Glomerular visceral epithelial cell (primary cell): ENCODE measurements around the gene IL17C.

ENCODE experiments used
- DNase-seq: peaks from one replicate; pipeline ENCODE4 v3.0.0-alpha.2; 2016; ENCODE audit errors: extremely low spot score

Gene IL17C

DNA sequence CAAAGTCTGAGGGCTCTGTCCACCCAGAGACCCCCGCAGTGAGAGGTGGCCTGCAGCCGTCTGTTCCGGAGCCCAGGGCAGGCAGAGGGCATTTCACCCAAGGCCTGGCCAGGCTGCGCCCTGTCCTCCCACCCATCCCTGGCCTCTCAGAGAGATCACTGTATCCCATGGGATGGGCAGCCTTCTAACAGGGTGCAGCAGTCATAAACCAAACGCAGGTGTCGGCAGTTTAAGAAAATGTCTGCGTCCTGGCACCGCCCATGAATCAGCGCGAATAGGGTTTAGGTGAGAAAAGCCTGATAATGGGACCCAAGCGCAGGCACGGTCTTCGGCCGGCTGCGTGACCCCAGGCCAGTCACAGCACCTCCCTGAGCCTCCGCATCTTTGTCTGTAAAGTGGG, 7.1 kb downstream of the IL17C start:
- DNase-seq, result no peak

DNA sequence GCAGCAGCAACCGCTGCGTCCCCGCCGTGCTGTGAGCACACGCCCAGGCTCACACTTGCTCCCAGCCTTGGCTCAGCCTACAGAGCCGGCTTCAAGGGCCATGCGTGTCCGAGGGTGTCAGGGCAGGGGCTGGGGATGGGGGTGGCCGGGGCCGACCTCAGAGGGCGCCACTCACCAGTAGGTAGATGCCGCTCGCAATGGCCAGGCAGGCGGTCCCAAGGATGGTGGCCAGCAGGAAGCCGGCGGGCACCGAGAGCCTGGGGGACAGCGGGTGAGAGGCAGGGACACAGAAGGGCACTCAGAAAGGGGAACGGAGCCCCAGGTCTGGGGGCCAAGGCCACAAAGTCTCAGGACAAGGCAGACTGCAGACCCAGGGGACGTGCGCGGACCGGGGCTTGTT, 7.6 kb downstream of the IL17C start:
- no peak for DNase-seq

DNA sequence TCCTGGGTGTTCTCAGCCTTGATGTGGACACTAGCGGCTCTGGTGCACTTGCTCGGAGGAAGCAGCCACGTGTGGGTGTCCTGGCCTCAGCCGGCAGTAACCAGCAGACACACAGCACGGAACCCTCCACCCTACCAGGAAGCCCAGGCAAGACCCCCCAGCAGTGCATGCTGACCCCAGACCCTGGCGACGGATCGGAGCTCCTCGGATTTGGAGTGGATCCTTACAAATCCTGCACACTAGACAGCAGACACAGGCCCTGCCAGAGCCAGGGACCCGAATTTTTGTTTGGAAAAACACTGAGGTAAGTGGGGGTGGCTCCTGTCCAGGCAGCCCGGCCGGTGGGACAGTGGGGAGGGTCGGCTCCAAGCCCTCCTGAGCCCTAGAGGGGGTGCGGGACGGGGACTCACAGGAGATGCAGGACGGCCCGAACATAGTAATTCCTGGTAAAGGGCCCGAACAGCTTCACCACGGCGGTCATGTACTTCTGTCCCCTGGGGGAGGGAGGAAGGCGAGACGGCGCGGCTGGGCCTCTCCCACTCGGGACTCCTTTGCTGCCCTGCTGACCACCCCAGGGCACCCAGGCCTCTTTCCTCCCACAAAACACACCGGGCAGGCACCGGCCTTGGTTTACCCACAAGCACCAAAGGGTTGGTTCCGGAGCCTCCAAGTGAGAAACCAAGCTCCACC, 8.1 kb downstream of the IL17C start:
- DNase-seq, result no peak

DNA sequence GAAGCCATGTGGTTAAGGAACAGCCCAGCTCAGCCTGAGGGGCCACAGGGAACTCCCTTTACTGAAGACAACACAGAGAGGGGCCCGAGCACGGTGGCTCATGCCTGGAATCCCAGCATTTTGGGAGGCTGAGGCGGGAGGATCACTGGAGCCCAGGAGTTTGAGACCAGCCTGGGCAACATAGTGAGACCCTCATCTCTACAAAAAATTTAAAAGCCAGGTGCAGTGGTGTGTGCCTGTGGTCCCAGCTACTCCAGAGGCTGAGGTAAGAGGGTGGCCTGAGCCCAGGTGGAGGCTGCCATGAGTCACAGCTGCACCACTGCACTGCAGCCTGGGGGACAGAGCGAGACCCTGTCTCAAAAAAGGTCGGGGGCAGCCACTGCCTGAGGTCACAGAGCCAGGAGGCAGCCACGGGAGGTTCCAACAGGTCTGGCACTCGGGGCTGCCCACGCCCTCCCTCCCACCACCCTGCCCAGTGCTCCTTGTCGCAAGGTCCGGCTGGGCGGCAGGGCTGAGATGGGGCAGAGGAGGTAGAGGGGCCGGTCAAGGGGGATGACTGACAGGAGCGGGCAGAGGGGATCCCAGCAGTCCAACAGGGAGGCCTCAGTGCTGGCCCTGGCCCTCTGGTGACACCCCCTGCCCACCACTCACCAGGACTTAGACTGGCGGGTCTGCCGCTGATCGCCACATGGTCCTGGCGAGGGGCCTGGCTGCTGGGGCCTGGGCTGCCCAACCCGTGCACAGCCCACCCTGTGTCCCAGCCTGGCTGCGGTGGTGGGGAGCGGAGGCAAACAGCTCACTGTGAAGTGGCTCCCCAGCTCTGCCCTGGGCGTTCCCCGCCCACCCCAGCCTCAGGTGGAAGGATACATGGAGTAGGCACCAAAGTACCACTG, 9.1 kb downstream of the IL17C start:
- DNase-seq, result no peak

DNA sequence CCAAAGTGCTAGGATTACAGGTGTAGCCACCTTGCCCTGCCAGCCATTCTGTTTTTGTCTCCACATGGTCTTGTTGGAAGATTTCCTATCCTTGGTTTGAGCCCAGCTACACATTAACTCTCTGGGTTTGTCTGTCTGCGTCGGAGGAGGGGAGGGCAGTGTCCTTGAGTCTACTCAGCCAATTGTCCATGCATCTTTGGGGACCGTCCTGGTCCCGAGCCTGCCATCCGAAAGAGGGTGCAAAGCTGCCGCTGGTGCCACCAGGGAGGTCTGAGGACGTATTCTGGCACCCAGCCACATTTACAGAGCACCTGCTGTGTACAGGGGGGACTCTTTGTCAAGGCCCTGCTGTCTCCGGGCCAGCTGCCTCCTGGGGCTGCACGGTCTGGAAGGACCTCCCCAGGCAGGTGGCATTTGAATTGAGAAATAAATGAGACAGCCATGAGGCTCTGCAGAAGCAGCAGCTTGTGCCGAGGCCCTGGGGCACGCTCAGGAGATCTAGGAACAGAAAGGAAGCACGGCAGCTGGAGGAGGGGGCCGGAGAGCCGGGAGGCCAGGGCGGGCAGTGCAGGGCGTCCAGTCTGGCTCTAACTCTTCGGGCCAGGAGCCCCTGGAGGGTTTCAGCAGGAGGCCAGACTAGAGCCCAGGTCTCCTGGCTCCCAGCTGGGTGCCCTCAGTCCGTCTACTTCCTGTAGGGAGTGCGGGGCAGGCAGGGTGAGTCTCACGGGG, 11.0 kb downstream of the IL17C start:
- no peak for DNase-seq

DNA sequence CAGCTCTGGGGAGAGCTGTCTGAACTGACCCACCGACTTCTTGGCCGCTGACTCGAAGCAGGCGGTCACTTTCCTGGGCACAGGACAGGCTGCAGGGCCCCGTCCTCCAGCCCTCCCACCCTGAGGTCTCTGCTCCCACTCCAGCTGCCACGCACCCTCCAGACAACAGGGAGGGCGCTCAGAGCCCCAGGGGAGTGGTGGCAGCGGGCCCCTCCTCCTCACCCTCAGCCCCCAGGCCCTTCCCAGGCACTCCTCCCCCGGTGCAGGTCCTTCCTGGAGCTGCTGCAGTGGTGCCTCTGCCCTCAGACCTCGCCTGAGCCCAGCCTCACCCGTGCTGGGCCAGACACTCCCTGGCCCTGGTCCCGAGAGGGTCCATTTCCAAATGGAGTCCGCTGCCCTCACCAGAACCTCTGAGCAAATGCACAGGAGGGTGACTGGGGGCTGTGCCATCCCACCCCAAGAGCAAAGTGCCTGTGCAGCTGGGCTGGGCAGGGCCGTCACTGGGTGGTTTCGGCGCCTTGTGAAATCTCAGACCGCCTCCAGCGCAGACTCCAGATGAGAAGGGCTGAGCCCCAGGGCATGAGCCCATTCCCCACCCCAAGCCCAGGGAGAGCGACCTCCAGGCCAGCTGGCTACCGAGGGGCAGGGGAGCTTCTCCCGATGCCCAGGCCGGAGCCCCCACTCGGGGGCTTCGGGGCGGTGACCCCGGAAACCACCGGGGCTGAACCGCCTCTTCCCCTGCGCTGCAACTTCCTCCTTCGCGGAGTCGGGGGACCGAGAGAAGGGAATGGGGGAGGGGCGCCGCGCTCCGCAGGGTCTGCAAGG, 11.8 kb downstream of the IL17C start:
- no peak for DNase-seq

DNA sequence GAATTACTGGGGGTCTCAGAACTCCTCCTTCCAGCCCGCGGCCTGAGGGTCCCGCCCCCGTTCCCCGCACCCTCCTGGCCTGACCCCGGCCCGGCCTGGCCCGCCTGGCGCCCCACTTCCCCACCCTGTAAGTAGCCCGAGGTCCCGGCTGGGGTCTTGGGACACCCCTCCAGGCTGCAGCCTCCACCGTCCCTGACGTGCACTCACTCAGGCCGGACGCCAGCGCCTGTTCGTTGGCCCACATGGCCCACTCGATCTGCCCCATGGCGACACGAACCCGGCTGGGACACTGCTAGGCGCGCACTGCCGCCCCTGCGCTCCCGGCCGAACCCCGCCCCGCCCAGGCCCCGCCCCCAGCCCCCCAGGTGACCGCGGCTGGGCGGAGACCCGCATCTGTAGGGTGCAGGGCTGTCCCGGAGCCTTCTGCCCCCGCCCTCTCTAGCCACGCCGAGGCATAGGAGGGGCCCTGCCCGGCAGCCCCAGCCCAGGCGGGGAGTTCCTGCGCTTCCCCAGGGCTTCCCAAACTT, 12.4 kb downstream of the IL17C start, which contains the start of gene CYBA:
TSS of gene CYBA (minus strand) at position 305 of the 527 bp plus-strand sequence. CDS start at position 265, 40 bp downstream.
- peak; percentile 87 for DNase-seq

DNA sequence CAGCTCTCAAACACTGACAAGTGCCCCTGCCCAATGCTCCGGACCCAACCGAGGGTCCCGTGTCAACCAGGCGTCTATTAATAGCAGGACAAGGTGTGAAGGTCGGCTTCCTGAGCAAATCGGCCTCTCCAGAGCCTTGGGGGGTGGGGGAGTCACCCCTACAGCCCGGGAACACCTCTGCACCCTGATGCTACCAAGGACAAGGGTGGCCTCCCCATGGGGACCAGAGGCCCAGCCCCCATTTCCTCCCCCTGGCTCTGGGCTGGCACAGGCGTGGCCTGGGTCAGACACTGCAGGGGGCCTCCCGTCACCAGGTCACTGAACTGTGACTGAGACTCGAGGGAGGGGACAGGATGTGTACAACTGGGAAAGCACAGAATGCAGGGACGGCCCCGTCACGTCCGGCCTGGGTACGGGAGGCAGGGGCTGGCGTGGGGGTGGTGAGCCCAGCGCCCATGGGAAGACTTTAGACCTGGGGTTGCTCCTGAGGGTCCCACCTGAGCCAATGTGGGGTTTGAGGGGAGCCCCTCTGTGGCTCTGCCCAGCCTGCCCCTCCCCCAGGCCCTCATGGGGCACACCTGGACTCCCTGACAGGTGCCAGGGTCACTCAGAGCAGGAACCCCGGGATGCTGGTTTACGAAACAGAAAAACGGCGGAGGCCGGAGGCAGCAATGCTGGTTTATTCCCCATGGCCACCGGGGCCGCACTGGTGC, 13.1 kb downstream of the IL17C start:
- DNase-seq, result peak; percentile 87

DNA sequence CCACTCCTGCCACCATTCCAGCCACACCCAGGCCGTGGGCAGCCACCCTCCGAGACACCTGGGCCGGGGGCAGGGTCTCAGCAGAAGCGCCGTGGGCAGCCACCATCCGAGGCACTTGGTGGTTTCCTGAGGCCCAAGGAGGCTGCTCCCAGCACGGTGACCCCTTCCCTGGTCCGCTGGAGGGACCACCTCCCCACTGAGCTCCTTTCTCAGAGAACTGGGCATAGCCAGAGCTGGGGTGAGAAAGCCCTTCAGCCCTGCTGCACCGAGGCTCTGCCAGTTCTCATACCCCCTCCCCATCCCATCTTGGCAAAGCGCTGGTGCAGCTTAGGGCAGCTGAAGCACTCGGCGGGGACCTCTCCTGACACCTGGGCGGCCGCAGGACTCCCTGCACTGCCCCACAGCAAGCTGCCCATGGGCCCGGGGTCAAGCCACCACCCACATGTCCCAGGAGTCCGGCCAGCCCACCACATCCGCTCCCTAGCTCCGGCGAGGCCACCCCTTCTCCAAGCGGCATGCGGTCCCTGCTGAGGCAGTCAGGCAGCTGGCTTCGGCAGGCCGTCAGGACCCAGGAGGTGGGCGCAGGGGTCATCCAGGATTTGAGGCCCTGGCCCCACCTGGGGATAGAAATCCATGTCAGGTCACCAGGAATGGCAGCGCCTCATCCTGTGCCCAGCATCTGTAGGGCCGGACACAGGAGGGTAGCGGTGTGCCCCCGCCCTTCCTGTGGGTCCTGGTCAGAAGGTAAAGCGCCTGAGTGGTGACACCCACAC, 13.8 kb downstream of the IL17C start:
- DNase-seq, result no peak

DNA sequence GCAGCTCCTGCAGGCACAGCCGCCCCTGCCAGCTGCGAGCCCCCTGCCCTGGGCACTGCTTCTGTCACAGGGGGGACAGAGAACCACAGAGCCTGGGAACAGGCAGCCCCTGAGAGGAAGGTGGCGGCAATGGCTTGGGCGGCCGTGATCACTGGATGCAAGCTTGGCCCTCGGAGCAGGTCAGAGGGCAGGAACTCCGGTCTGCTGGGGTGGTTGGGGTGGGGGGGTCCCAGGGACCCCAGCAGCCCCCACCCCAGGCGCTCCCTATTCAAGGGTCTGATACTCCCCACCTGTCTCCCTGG, 14.3 kb downstream of the IL17C start:
- DNase-seq, result no peak

DNA sequence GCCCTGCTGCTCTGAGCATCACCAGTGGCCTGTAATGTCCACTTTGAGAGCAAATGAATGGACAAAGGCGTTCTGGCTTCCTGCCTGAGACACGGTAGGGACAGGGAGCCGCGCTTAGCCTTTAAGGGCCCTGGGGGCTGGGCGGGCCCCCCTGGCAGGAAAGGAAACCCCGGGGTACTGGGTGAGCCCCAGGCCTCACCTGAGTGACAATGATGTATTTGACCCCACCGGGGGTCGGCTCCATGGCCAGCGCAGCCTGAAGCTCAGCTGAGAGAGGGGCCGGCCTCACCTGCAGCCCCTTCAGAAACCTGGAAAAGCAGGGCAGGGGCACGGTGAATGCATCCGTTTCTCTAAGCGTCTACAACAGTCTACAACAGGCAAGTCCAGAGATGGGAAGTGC, 14.7 kb downstream of the IL17C start:
- no peak for DNase-seq

DNA sequence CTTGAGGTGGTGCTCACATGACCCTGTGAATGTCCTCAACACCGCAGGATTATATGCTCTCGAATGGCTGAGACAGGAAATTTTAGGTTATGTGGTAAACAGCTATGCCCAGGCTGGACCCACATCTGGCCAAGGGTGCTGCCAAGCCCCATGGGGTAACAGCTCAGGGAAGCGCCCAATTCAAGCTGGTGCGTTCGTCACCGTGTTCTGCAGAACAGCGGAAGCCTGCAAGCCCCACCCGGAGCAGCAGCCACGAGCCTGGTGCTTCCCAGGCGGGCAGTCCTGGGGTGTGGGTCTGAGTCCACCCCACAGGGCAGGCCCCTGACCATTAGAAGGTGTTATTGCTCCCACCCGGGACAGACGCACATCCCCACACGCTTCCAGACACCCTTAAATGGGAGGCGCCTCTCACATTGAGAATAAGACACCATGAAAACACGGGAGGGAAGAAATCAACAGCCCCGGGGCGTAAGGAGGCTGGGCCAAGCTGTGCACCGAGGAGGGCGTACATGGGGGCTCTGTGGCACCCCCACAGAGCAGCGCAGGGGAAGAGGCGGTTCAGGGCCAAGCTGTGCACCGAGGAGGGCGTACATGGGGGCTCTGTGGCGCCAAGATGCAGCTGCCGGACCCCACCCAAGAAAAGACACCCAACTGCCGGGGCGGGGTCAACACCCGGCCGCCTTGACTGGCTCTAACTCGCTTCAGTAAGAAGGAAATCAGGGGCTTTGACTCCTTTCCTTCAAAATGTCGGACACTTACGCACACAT, 15.4 kb downstream of the IL17C start:
- no peak for DNase-seq

DNA sequence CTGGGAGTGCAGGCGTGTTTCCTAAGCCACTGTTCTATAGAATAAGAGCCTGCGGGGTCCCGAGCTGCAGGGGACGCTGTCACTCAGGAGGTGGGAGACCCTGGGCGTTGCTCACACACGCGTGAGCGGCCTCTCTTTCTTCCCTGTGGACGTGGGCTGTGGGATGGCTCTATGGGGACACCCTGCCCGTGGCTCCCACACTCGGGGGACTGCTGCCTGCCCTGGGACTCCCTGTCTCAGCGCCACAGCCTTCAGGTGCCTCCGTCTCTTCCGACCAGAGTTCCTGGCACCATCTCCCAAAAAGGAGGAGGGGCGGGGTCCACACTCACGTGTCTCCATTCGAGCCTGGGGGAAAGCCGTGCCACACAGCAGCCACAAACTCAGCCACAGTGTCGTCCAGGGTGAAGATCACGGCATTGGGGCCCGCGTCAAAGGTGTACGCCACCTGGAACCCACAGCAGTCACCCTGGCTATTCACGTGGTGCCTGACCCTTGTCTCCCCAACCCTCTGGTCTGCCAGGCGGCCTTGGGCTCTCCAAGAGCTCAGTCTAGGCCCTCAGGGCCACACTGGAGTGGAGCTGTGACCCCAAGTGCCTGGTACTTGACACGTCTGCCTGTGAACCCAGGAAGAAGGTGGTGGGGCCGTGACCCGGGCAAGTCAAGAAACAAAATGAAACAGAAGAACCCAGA, 16.1 kb downstream of the IL17C start:
- no peak for DNase-seq

DNA sequence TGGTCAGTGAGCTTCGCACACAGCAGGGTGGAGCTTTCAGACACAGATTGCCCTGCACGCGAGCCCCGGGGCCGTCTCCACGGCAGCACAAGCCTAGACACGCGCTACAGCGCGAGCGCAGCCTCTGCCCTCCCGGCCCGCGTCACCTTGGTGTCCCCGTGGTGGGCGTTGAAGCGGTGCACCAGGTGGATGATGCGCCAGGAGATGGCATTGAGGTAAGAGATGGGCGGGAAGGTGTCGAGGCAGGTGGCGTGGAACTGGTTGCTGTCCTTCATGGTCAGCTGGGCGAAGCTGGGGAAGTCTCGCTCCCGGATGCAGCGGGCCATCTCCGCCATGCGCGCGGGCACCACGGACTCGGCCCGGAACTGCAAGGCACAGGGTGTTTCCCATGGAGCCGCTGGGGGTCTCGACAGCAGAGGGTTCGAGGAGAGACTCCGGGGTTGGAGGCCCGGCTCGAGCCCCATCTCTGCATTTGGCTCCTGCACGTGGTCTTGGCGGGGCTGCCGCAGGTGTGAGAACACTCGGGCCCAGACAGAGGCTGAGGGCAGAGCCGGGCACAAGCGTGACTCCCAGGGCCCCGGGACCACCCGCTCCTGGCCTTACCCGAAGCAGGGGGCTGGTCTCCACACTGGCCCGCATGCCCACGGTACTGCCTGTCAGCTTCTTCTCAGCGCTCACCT, 16.8 kb downstream of the IL17C start:
- DNase-seq, result no peak

DNA sequence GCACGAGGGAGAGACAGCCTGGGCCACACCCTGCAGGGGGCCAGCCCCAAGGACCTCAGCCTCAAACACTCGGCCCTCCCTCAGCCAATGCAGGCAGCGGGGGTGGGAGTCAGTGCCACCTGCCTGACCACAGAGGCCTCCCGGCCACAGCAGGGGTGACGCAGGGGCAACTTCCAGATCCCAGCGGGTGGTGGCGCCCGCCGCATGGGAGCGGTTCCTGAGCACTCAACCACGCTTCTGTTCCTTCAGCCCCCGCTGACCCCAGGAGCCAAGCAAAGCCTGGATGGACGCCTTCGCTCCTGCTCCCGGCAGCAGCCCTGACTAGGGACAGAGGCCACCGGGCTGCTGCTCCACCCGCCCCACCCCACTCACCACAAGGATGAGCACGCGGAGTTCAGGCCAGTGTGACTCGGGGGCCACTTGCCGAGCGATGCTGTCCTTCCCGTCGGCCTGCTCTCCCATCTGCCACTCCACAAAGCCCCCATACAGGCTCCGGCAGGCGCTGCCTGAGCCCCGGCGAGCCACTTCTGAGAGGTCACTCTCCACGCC, 17.4 kb downstream of the IL17C start:
- no peak for DNase-seq

DNA sequence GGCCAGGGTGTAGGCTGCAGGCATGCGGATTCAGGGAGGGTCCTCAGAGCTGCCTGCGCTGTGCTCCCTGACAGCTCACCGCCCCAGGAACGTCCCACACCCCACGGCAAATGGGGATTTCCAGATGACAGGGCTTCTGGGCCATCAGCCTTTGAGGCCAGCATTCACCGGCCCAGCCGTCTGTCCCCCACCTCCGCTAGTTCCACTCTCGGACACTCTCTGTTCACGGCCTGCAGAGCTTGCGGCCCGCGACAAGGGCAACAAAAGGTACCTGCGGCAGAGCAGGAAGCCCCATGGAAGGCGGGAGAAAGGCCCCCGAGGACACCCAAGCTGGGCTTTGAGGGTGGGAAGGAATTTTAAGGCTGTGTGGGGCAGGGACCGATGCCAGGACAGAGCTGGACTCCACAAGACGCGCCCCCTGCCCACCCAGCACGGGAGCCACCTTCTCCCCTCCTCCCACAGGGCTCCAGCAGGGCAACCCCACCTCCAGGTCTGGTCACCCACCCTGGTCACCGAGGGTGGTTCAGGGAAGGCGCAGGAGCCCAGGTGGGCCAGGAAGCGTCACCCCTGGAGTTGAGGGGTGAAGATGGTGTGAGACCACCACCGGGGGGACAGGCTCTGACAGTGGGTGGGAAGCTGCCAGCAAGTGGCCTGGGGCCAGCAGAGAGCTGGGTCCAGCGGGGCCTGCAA, 18.1 kb downstream of the IL17C start:
- no peak for DNase-seq

DNA sequence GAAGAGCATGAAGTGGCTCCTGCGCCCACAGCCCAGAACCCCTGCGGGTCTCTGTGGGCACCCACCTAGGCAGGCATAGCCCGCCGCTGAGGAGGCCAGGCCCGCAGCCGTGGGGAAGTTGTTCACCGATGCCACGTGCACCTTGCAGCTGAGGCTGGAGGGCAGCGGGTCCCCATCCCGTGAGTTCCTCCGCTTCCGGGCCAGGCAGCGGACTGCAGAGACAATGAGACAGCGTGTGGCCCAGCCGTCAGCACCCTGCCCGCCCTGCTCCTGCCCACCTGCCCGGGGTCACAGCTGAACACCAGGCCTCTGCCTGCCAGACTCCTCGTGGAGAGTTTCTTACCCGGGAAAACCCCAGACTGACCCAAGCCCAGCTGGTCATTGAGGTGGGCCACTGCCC, 19.0 kb downstream of the IL17C start:
- no peak for DNase-seq
